Panc1 (cell line): Measurements from ENCODE around the gene SYNE1. TPM values are rescaled to one million over a fixed set of nuclear protein-coding genes. Genes with fewer than 3 reads are reported as not detected.

ENCODE experiments used
- ATAC-seq: fragments of 200-7000 bp; cut with Tn5 transposase; 2 replicates; pipeline ENCODE4 v1.9.1; 2020; ENCODE audit warnings: mild to moderate bottlenecking, moderate library complexity
- BruUV-seq: library from RNA; stranded (reverse); fragments of 400-500 nt; replicated peaks from 2 replicates; lab custom pipeline; 2021; lab: Mats Ljungman, UMichigan
- CTCF ChIA-PET: fragments of 300-600 bp; sonication (Branson Sonifier 250); formaldehyde crosslinking; loops from one replicate; lab custom pipeline; 2022; ENCODE audit warnings: antibody characterized with exemption; lab: Charles Lee
- POLR2A ChIA-PET: fragments of 300-600 bp; sonication (Branson Sonifier 250); formaldehyde crosslinking; loops from one replicate; lab custom pipeline; 2022; ENCODE audit warnings: antibody characterized with exemption; lab: Charles Lee
- DNase-seq: peaks from one replicate; pipeline ENCODE4 v3.0.0-alpha.2; 2010; ENCODE audit warnings: low read depth, low spot score
- H3K27ac ChIP-seq: 2 replicates; pipeline ENCODE4 v1.5.1; 2011; ENCODE audit warnings: mild to moderate bottlenecking, low read length, inconsistent platforms
- H3K27me3 ChIP-seq: fragments of 200-500 bp; sonication (Bioruptor generic); 2 replicates; pipeline ENCODE4 v1.6.0; 2014; ENCODE audit warnings: low read length, inconsistent platforms; ENCODE audit not compliant: control insufficient read depth, insufficient read depth
- H3K36me3 ChIP-seq: fragments of 200-500 bp; sonication (Bioruptor generic); 2 replicates; pipeline ENCODE4 v1.5.1; 2014; ENCODE audit warnings: inconsistent platforms, mild to moderate bottlenecking, low read length, moderate library complexity; ENCODE audit not compliant: control insufficient read depth, insufficient read depth
- H3K4me1 ChIP-seq: 2 replicates; pipeline ENCODE4 v1.5.1; 2011; ENCODE audit warnings: inconsistent platforms, mild to moderate bottlenecking, low read length, moderate library complexity; ENCODE audit not compliant: control insufficient read depth, insufficient read depth
- H3K4me3 ChIP-seq, 2 experiments: 2 replicates each; pipeline ENCODE4 v1.5.1; 2011 to 2012; ENCODE audit warnings: low read depth in 2 of 2, low read length in 2 of 2, mild to moderate bottlenecking in 2 of 2, inconsistent platforms in 1 of 2, moderate library complexity in 1 of 2
- H3K9me3 ChIP-seq: fragments of 200-500 bp; sonication (Bioruptor generic); 2 replicates; pipeline ENCODE4 v1.5.1; 2014; ENCODE audit warnings: low read depth, mild to moderate bottlenecking, inconsistent platforms, low read length, moderate library complexity; ENCODE audit not compliant: control insufficient read depth, insufficient read depth
- POLR2AphosphoS5 ChIP-seq: IDR thresholded peaks from 2 replicates; pipeline ENCODE4 v1.6.1; 2012; ENCODE audit warnings: mild to moderate bottlenecking, low read depth, low read length, moderate library complexity
- SIN3A ChIP-seq: IDR thresholded peaks from 2 replicates; pipeline ENCODE4 v1.6.1; 2012; ENCODE audit warnings: low read depth, mild to moderate bottlenecking, low read length, moderate library complexity, borderline replicate concordance; ENCODE audit not compliant: insufficient read depth
- TCF7L2 ChIP-seq: IDR thresholded peaks from 2 replicates; pipeline ENCODE4 v1.6.1; 2011; ENCODE audit warnings: mild to moderate bottlenecking, low read depth, low read length, inconsistent platforms
- in situ Hi-C: cut with HindIII; loops from 2 replicates; pipeline ENCODE4 v1.10.0; 2016; ENCODE audit warnings: low sequenced_read_pairs, low pct_unique_long_range_greater_than_20kb
- intact Hi-C: fragments of 100-400 bp; cut with micrococcal nuclease; formaldehyde crosslinking; loops from one replicate; pipeline ENCODE4 v1.10.0; 2022; ENCODE audit not compliant: unreplicated experiment
- total RNA-seq: library from RNA; stranded (reverse); gene quantifications from one replicate; pipeline ENCODE4 v1.2.1, GENCODE V29; 2021; ENCODE audit not compliant: unreplicated experiment
- TF ChIP-seq, protein P1 (sequence below): fragments of 450-650 bp; IDR thresholded peaks from 2 replicates; pipeline ENCODE4 v1.5.1; 2017; ENCODE audit warnings: mild to moderate bottlenecking
- TF ChIP-seq, protein P2 (sequence below), 2 experiments: IDR thresholded peaks; 2 replicates each; pipeline ENCODE4 v1.6.1; 2011 to 2012; ENCODE audit warnings: low read depth in 2 of 2, control low read depth in 1 of 2, low read length in 1 of 2, mild to moderate bottlenecking in 1 of 2, moderate library complexity in 1 of 2; ENCODE audit not compliant: insufficient read depth in 1 of 2

The SYNE1 gene
- total RNA-seq, 1 experiment from 2014 or later: 3.2 TPM

DNA sequence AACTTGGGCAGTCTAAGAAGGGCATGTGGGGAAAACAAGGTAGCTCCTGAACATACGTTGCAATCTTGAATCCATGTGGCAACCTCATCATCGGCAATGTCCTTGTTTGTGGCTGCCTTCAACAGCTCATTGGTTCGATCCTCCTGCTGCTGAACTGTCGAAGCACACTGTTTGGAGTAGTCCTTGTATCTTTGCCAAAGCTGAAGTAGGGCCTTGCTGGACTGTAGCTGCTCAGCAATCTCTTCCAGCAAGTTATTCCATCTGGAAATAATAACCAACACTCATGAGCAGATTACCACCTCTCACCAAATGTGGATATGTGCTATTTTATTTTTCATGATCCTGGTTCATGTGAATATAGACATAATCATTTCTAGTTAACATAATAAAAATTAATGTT lies 416.4 kb downstream of the SYNE1 start:
- Histone ChIP-seq H3K36me3 (no peaks in the 10 kb centered on the region), H3K27me3 (no peaks in the 10 kb centered on the region), H3K4me3 (no peak overlapping the region), H3K9me3 (no peaks in the 10 kb centered on the region; the same call in 1 of the 2 replicates), H3K4me1 (no peaks in the 10 kb centered on the region), H3K27ac (no peak overlapping the region)
- ATAC-seq (no peak), DNase-seq (no peak)
- in situ Hi-C loops (no loop called here), intact Hi-C loops (no loop called here)
- POLR2A ChIA-PET: no interaction called here
- CTCF ChIA-PET: no interaction called here
- no TSS peak for BruUV-seq
- TF ChIP-seq POLR2AphosphoS5 (no peak), SIN3A (no peak), TCF7L2 (no peak)
- TF ChIP-seq, protein P1, sequence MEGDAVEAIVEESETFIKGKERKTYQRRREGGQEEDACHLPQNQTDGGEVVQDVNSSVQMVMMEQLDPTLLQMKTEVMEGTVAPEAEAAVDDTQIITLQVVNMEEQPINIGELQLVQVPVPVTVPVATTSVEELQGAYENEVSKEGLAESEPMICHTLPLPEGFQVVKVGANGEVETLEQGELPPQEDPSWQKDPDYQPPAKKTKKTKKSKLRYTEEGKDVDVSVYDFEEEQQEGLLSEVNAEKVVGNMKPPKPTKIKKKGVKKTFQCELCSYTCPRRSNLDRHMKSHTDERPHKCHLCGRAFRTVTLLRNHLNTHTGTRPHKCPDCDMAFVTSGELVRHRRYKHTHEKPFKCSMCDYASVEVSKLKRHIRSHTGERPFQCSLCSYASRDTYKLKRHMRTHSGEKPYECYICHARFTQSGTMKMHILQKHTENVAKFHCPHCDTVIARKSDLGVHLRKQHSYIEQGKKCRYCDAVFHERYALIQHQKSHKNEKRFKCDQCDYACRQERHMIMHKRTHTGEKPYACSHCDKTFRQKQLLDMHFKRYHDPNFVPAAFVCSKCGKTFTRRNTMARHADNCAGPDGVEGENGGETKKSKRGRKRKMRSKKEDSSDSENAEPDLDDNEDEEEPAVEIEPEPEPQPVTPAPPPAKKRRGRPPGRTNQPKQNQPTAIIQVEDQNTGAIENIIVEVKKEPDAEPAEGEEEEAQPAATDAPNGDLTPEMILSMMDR: no peak
- TF ChIP-seq, protein P2, sequence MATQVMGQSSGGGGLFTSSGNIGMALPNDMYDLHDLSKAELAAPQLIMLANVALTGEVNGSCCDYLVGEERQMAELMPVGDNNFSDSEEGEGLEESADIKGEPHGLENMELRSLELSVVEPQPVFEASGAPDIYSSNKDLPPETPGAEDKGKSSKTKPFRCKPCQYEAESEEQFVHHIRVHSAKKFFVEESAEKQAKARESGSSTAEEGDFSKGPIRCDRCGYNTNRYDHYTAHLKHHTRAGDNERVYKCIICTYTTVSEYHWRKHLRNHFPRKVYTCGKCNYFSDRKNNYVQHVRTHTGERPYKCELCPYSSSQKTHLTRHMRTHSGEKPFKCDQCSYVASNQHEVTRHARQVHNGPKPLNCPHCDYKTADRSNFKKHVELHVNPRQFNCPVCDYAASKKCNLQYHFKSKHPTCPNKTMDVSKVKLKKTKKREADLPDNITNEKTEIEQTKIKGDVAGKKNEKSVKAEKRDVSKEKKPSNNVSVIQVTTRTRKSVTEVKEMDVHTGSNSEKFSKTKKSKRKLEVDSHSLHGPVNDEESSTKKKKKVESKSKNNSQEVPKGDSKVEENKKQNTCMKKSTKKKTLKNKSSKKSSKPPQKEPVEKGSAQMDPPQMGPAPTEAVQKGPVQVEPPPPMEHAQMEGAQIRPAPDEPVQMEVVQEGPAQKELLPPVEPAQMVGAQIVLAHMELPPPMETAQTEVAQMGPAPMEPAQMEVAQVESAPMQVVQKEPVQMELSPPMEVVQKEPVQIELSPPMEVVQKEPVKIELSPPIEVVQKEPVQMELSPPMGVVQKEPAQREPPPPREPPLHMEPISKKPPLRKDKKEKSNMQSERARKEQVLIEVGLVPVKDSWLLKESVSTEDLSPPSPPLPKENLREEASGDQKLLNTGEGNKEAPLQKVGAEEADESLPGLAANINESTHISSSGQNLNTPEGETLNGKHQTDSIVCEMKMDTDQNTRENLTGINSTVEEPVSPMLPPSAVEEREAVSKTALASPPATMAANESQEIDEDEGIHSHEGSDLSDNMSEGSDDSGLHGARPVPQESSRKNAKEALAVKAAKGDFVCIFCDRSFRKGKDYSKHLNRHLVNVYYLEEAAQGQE (IDR thresholded peaks at IDR 0.05; ENCODE audit: insufficient read depth in 1 of 2, low read depth in 2 of 2, low read length in 1 of 2): no peak

DNA sequence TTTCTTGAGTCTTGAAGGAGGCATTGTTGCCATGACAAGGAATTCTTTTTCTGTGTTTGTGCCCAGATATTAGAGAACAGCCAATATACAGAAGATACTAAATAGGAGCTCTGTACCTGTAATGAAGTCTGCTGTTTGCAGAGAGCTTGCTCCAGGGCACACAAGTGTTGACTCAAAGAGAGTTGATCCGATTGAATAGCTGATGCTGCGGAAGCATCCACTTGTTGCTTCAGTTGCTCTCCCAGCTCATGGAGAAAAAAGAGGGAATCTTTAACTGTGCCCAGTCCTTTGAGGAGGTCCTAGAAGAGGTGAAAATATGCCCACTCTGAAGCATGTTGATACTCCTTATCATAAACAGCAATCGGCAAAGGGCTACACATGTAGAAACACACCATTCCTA lies 418.3 kb downstream of the SYNE1 start:
- H3K27ac ChIP-seq: no peak overlapping the region
- DNase-seq (no peak), ATAC-seq (no peak)
- POLR2A ChIA-PET: interaction anchor here (0.6 kb wide), 1 partner anchor 265 kb away, joined by 10 read pairs; no protein-coding TSS in a partner anchor
- H3K4me1 ChIP-seq: no peaks in the 10 kb centered on the region
- H3K4me3 ChIP-seq: no peak overlapping the region
- BruUV-seq: no TSS peak
- no peaks in the 10 kb centered on the region for H3K36me3 ChIP-seq
- no peaks in the 10 kb centered on the region; the same call in 1 of the 2 replicates for H3K9me3 ChIP-seq
- in situ Hi-C loops: no loop called here
- CTCF ChIA-PET: no interaction called here
- TF ChIP-seq SIN3A (no peak), TCF7L2 (no peak)
- TF ChIP-seq, protein P2 (IDR thresholded peaks at IDR 0.05; ENCODE audit: insufficient read depth in 1 of 2, low read depth in 2 of 2, low read length in 1 of 2): no peak
- H3K27me3 ChIP-seq: no peaks in the 10 kb centered on the region
- intact Hi-C loops: no loop called here
